ENCODE measurements around the gene JUND. TPM values are rescaled to one million over a fixed set of nuclear protein-coding genes. Genes with fewer than 3 reads are reported as not detected.

The JUND gene
- total and polyA plus RNA-seq, 2 of the 8 experiments (the other 6 are each of a cell fraction or from before 2014, with no cell fraction given), result 54.0 to 77.5 TPM

GRCh38 chr19:18308948-18309325 is 27.5 kb upstream of the JUND start (continued):
- TF ChIP-seq TAF7 (optimal IDR thresholded peaks at IDR 0.05; ENCODE audit: borderline replicate concordance, low read depth, low read length), result no peak

All from H1 (cell line).